H9 (cell line): Measurements from ENCODE around the gene ARHGAP30. TPM values are rescaled to one million over a fixed set of nuclear protein-coding genes. Genes with fewer than 3 reads are reported as not detected.

Source experiments
- DNase-seq: peaks from one replicate; pipeline ENCODE4 v3.0.0-alpha.2; 2017
- H2AFZ ChIP-seq: one replicate; pipeline ENCODE4 v1.6.1; 2013; ENCODE audit warnings: mild to moderate bottlenecking, low read length, control low read depth, moderate library complexity
- H2AK5ac ChIP-seq: 2 replicates; pipeline ENCODE4 v1.6.1; 2013; ENCODE audit warnings: low read length, control low read depth, mixed read lengths; ENCODE audit not compliant: insufficient read length
- H2BK120ac ChIP-seq: one replicate; pipeline ENCODE4 v1.6.1; 2013; ENCODE audit warnings: low read depth, mild to moderate bottlenecking, low read length, control low read depth, inconsistent platforms; ENCODE audit not compliant: poor library complexity, severe bottlenecking
- H2BK12ac ChIP-seq: 2 replicates; pipeline ENCODE4 v1.6.1; 2013; ENCODE audit warnings: low read length, control low read depth, mixed read lengths, low read depth; ENCODE audit not compliant: insufficient read length
- H2BK15ac ChIP-seq: 2 replicates; pipeline ENCODE4 v1.6.1; 2013; ENCODE audit warnings: low read depth, low read length, control low read depth
- H2BK20ac ChIP-seq: one replicate; pipeline ENCODE4 v1.6.1; 2013; ENCODE audit warnings: low read depth, mild to moderate bottlenecking, low read length, control low read depth, inconsistent platforms; ENCODE audit not compliant: poor library complexity, severe bottlenecking
- H2BK5ac ChIP-seq: 2 replicates; pipeline ENCODE4 v1.6.1; 2013; ENCODE audit warnings: low read length, control low read depth, mixed read lengths; ENCODE audit not compliant: insufficient read length
- H3K14ac ChIP-seq: 2 replicates; pipeline ENCODE4 v1.6.1; 2013; ENCODE audit warnings: low read length, control low read depth; ENCODE audit not compliant: insufficient read depth
- H3K18ac ChIP-seq: 2 replicates; pipeline ENCODE4 v1.6.1; 2013; ENCODE audit warnings: low read depth, mild to moderate bottlenecking, mixed read lengths, low read length, control low read depth; ENCODE audit not compliant: insufficient read length
- H3K23ac ChIP-seq: 2 replicates; pipeline ENCODE4 v1.6.1; 2013; ENCODE audit warnings: low read length, control low read depth, mixed read lengths, low read depth; ENCODE audit not compliant: insufficient read length
- H3K23me2 ChIP-seq: 2 replicates; pipeline ENCODE4 v1.6.1; 2013; ENCODE audit warnings: low read depth, mild to moderate bottlenecking, mixed read lengths, low read length, control low read depth; ENCODE audit not compliant: insufficient read length, poor library complexity, severe bottlenecking
- H3K27ac ChIP-seq: 2 replicates; pipeline ENCODE4 v1.5.1; 2013; ENCODE audit warnings: low read length, control low read depth, mixed read lengths, low read depth; ENCODE audit not compliant: insufficient read length
- H3K27me3 ChIP-seq: 2 replicates; pipeline ENCODE4 v1.6.1; 2013; ENCODE audit warnings: low read length, control low read depth, inconsistent platforms; ENCODE audit not compliant: insufficient read depth
- H3K4ac ChIP-seq: 2 replicates; pipeline ENCODE4 v1.6.1; 2013; ENCODE audit warnings: low read depth, mild to moderate bottlenecking, control low read depth, inconsistent platforms, low read length, moderate library complexity
- H3K4me1 ChIP-seq: 2 replicates; pipeline ENCODE4 v1.6.1; 2013; ENCODE audit warnings: low read length, control low read depth, inconsistent platforms; ENCODE audit not compliant: insufficient read depth
- H3K4me2 ChIP-seq: 2 replicates; pipeline ENCODE4 v1.6.1; 2013; ENCODE audit warnings: low read length, control low read depth, mixed read lengths; ENCODE audit not compliant: insufficient read length, insufficient read depth
- H3K56ac ChIP-seq: 2 replicates; pipeline ENCODE4 v1.6.1; 2013; ENCODE audit warnings: low read depth, mild to moderate bottlenecking, mixed read lengths, low read length, control low read depth; ENCODE audit not compliant: insufficient read length
- H3K79me1 ChIP-seq: 2 replicates; pipeline ENCODE4 v1.6.1; 2013; ENCODE audit warnings: low read depth, mild to moderate bottlenecking, moderate library complexity, low read length, control low read depth, inconsistent platforms; ENCODE audit not compliant: insufficient read depth, poor library complexity, severe bottlenecking
- H3K79me2 ChIP-seq: 2 replicates; pipeline ENCODE4 v1.6.1; 2013; ENCODE audit warnings: low read length, control low read depth, inconsistent platforms; ENCODE audit not compliant: insufficient read depth
- H3K9ac ChIP-seq: 2 replicates; pipeline ENCODE4 v1.6.1; 2013; ENCODE audit warnings: low read length, control low read depth, mixed read lengths; ENCODE audit not compliant: insufficient read length; ENCODE audit errors: extremely low read depth
- H3K9me3 ChIP-seq: one replicate; pipeline ENCODE4 v1.6.1; 2013; ENCODE audit warnings: low read depth, low read length, inconsistent platforms; ENCODE audit not compliant: control insufficient read depth
- H3T11ph ChIP-seq: one replicate; pipeline ENCODE4 v1.6.1; 2013; ENCODE audit warnings: mild to moderate bottlenecking, low read length, control low read depth, inconsistent platforms
- H4K20me1 ChIP-seq: one replicate; pipeline ENCODE4 v1.6.1; 2013; ENCODE audit not compliant: control insufficient read depth, insufficient read length, insufficient read depth
- H4K5ac ChIP-seq: 2 replicates; pipeline ENCODE4 v1.6.1; 2013; ENCODE audit warnings: low read depth, mild to moderate bottlenecking, mixed read lengths, low read length, control low read depth; ENCODE audit not compliant: insufficient read length
- H4K8ac ChIP-seq: replicated peaks from 2 replicates; pipeline ENCODE4 v1.6.1; 2013; ENCODE audit warnings: low read length, control low read depth, mixed read lengths, low read depth; ENCODE audit not compliant: insufficient read length
- H4K91ac ChIP-seq: 2 replicates; pipeline ENCODE4 v1.6.1; 2013; ENCODE audit warnings: low read depth, mild to moderate bottlenecking, moderate library complexity, mixed read lengths, low read length, control low read depth; ENCODE audit not compliant: insufficient read length
- H3K27ac Mint-ChIP-seq, 3 experiments: 2 replicates in 2 of 3; 3 replicates in 1 of 3; pipeline ENCODE4 v1.8.0; 2020 to 2021; ENCODE audit warnings: mixed read lengths in 3 of 3, mild to moderate bottlenecking in 1 of 3, moderate library complexity in 1 of 3
- H3K27me3 Mint-ChIP-seq: 2 replicates; pipeline ENCODE4 v1.8.0; 2021; ENCODE audit warnings: low read depth, mild to moderate bottlenecking, moderate library complexity, mixed read lengths
- H3K36me3 Mint-ChIP-seq, 3 experiments: 2 replicates in 2 of 3; 3 replicates in 1 of 3; pipeline ENCODE4 v1.8.0; 2020 to 2021; ENCODE audit warnings: low read depth in 3 of 3, mixed read lengths in 3 of 3; ENCODE audit not compliant: insufficient read depth in 1 of 3
- H3K4me1 Mint-ChIP-seq, 2 experiments: 2 replicates each; pipeline ENCODE4 v1.8.0; 2020; ENCODE audit warnings: mixed read lengths in 2 of 2
- H3K4me3 Mint-ChIP-seq, 2 experiments: 2 replicates in 1 of 2; 3 replicates in 1 of 2; pipeline ENCODE4 v1.8.0; 2020 to 2021; ENCODE audit warnings: mild to moderate bottlenecking in 2 of 2, mixed read lengths in 2 of 2, moderate library complexity in 1 of 2
- H3K9me3 Mint-ChIP-seq, 2 experiments: 2 replicates in 1 of 2; 3 replicates in 1 of 2; pipeline ENCODE4 v1.8.0; 2020; ENCODE audit warnings: mild to moderate bottlenecking in 2 of 2, mixed read lengths in 2 of 2, moderate library complexity in 1 of 2
- WGBS: extraction: QIAGEN DNeasy Blood & Tissue Kit; methylation state at CpG from one replicate; pipeline ENCODE4 v1.1.7; 2013; ENCODE audit warnings: missing lambda C conversion rate, low lambda C conversion rate, mixed read lengths; ENCODE audit not compliant: insufficient read length; ENCODE audit errors: extremely low coverage; 5-methylcytosine and 5-hydroxymethylcytosine counted together
- total RNA-seq: library from RNA; stranded (reverse); gene quantifications from 2 replicates; pipeline ENCODE4 v1.2.1, GENCODE V29; 2021
- TF ChIP-seq, protein P1 (sequence below): fragments of 200-600 bp; sonication (generic); conservative IDR thresholded peaks from 3 replicates; pipeline ENCODE4 v1.8.0; 2021; ENCODE audit warnings: antibody characterized with exemption, mild to moderate bottlenecking

ARHGAP30 gene
- total RNA-seq, 1 experiment from 2014 or later, result 0.13 TPM

DNA sequence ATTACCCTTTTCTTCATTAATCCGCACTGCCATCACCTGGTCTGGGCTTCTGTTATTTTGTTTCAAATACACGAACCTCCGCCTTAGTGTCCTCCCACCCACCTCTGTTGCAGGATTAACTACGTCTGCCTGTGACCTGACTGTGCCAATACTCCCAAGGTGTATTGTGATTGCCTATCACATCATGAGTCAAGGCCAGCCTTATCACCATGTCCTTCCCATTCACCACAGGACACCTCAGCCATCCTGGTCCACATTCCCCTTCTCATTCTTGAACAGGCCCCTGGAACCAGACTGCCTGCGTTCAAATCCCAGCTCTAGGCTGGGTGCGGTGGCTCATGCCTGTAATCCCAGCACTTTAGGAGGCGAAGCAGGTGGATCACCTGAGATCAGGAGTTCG, 63.1 kb downstream of the ARHGAP30 start:
- H2BK20ac ChIP-seq, result no peak overlapping the region
- H3K56ac ChIP-seq, result no peak overlapping the region
- no peak overlapping the region for H3K23ac ChIP-seq
- peaks cover 37% of the 10 kb centered on the region; the same call in 1 of the 2 replicates for H3K79me2 ChIP-seq
- no peak overlapping the region for H2AFZ ChIP-seq
- H3K9me3 ChIP-seq, result no peaks in the 10 kb centered on the region
- H4K5ac ChIP-seq, result no peak overlapping the region
- H3K9ac ChIP-seq, result no peak overlapping the region
- H3K14ac ChIP-seq, result no peak overlapping the region
- peaks cover 10% of the 10 kb centered on the region for H3K79me1 ChIP-seq
- H3K4me3 Mint-ChIP-seq, result no peak overlapping the region
- peaks cover 5 to 20% (median 19%) of the 10 kb centered on the region in 3 experiments; a peak in 5 of 7 replicates for H3K36me3 Mint-ChIP-seq
- no peak overlapping the region for H3T11ph ChIP-seq
- H2BK120ac ChIP-seq, result no peak overlapping the region
- no peaks in the 10 kb centered on the region for H3K9me3 Mint-ChIP-seq
- no peak overlapping the region for H4K8ac ChIP-seq
- no peaks in the 10 kb centered on the region for H3K27me3 ChIP-seq
- H3K23me2 ChIP-seq, result no peaks in the 10 kb centered on the region
- no peak overlapping the region for H2BK5ac ChIP-seq
- H3K27ac Mint-ChIP-seq, result peak overlapping the region in 2 of 3 experiments; percentile 11 to 64; a peak in 4 of 7 replicates
- H4K91ac ChIP-seq, result no peak overlapping the region
- H3K4me1 ChIP-seq, result no peaks in the 10 kb centered on the region; the same call in 1 of the 2 replicates
- DNase-seq, result no peak
- H3K27me3 Mint-ChIP-seq, result no peaks in the 10 kb centered on the region
- H2BK15ac ChIP-seq, result no peak overlapping the region
- TF ChIP-seq, protein P1, sequence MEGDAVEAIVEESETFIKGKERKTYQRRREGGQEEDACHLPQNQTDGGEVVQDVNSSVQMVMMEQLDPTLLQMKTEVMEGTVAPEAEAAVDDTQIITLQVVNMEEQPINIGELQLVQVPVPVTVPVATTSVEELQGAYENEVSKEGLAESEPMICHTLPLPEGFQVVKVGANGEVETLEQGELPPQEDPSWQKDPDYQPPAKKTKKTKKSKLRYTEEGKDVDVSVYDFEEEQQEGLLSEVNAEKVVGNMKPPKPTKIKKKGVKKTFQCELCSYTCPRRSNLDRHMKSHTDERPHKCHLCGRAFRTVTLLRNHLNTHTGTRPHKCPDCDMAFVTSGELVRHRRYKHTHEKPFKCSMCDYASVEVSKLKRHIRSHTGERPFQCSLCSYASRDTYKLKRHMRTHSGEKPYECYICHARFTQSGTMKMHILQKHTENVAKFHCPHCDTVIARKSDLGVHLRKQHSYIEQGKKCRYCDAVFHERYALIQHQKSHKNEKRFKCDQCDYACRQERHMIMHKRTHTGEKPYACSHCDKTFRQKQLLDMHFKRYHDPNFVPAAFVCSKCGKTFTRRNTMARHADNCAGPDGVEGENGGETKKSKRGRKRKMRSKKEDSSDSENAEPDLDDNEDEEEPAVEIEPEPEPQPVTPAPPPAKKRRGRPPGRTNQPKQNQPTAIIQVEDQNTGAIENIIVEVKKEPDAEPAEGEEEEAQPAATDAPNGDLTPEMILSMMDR, result no peak
- no peak overlapping the region for H3K27ac ChIP-seq
- H3K4me2 ChIP-seq, result no peak overlapping the region
- peaks cover 12 to 17% of the 10 kb centered on the region in 2 experiments for H3K4me1 Mint-ChIP-seq
- H2BK12ac ChIP-seq, result no peak overlapping the region
- H3K18ac ChIP-seq, result no peak overlapping the region
- no CpG with 5 or more reads among the region's 8 CpGs for WGBS
- no peaks in the 10 kb centered on the region for H4K20me1 ChIP-seq
- H3K4ac ChIP-seq, result no peak overlapping the region
- no peak overlapping the region for H2AK5ac ChIP-seq
